PC-3 (cell line): ENCODE results near the gene RPL35.

ENCODE experiments used
- EZH2phosphoT487 ChIP-seq: fragments of 300-600 bp; sonication (generic); IDR thresholded peaks from 2 replicates; pipeline ENCODE4 v1.6.1; 2018; ENCODE audit warnings: mild to moderate bottlenecking, antibody characterized with exemption, low read length, borderline replicate concordance
- TF ChIP-seq, protein P1 (sequence below): fragments of 300-600 bp; sonication (generic); conservative IDR thresholded peaks from 2 replicates; pipeline ENCODE4 v1.5.1; 2017; ENCODE audit warnings: antibody characterized with exemption, low read depth, mild to moderate bottlenecking, low read length

DNA sequence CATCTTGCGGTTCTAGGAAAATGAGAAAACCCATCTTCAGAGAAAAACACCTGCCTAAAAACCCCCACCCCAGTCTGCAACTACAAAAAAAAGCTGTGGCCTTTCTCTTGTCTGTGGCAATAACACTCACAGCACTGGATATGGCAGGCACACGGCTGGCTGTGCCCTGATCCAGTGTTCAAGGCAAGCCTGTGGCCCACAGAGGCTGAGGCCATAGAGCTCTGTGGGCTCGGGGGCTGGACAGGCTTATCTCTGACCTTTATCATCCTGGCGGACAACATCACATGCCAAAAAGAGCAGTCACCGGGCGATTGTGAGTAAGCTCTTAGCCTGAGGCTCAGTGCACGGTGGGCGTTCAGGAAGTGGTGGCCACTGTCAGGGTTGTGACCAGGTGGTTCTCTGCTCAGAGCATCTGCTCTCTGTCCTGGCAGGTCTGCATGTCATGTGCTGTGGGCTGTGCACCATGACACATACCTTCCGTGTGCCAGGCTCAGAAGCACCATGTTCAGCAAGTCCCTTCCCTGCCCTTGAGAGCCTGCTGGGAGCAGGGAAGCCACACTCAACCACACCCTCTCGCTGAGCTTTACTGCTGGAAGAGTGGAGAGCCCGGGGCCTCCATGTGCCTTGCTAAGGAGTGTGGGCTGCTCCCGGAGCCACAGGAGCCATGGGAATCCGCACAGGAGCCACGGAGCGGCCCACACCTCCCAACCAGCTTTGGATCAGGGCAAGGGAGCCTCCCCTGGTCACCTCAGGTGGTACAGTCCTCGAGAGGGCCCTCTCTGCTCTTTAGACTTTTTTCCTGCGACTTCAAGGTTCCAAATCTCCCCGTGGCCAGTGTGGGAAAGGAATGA is 43.1 kb downstream of the RPL35 start:
- TF ChIP-seq, protein P1, sequence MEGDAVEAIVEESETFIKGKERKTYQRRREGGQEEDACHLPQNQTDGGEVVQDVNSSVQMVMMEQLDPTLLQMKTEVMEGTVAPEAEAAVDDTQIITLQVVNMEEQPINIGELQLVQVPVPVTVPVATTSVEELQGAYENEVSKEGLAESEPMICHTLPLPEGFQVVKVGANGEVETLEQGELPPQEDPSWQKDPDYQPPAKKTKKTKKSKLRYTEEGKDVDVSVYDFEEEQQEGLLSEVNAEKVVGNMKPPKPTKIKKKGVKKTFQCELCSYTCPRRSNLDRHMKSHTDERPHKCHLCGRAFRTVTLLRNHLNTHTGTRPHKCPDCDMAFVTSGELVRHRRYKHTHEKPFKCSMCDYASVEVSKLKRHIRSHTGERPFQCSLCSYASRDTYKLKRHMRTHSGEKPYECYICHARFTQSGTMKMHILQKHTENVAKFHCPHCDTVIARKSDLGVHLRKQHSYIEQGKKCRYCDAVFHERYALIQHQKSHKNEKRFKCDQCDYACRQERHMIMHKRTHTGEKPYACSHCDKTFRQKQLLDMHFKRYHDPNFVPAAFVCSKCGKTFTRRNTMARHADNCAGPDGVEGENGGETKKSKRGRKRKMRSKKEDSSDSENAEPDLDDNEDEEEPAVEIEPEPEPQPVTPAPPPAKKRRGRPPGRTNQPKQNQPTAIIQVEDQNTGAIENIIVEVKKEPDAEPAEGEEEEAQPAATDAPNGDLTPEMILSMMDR: no peak
- TF ChIP-seq EZH2phosphoT487: no peak
